H1 (cell line): Measurements from ENCODE around the gene MEGF9. TPM values are rescaled to one million over a fixed set of nuclear protein-coding genes. Genes with fewer than 3 reads are reported as not detected.

Source experiments
- CTCF ChIA-PET: fragments of 300-600 bp; sonication (Branson Sonifier 250); formaldehyde crosslinking; loops from one replicate; lab custom pipeline; 2021; ENCODE audit not compliant: partially characterized antibody; lab: Charles Lee
- POLR2A ChIA-PET: fragments of 300-600 bp; sonication (Branson Sonifier 250); formaldehyde crosslinking; loops from one replicate; lab custom pipeline; 2021; ENCODE audit warnings: inconsistent platforms; ENCODE audit not compliant: partially characterized antibody; lab: Charles Lee
- DNase-seq, 2 experiments: peaks; one replicate each; pipeline versions ENCODE4 v3.0.0 to v3.0.0-alpha.2; 2010 to 2022; ENCODE audit warnings: low spot score in 2 of 2, low read depth in 1 of 2, mixed read lengths in 1 of 2
- FAIRE-seq: peaks from 2 replicates; lab custom pipeline; 2011; peaks lifted over from hg19 to GRCh38; lab: Jason Lieb, UNC
- H2AFZ ChIP-seq: 2 replicates; pipeline ENCODE4 v1.8.1; 2012; ENCODE audit warnings: low read length, inconsistent platforms
- H2AK5ac ChIP-seq: 2 replicates; pipeline ENCODE4 v1.6.1; 2013; ENCODE audit warnings: low read depth, low read length
- H2BK120ac ChIP-seq: replicated peaks from 2 replicates; pipeline ENCODE3; 2013; ENCODE audit warnings: low read depth, low read length, inconsistent platforms
- H2BK12ac ChIP-seq: 2 replicates; pipeline ENCODE4 v1.6.1; 2013; ENCODE audit warnings: low read depth, low read length
- H2BK15ac ChIP-seq: 2 replicates; pipeline ENCODE4 v1.6.1; 2013; ENCODE audit warnings: low read length
- H2BK20ac ChIP-seq: 2 replicates; pipeline ENCODE4 v1.6.1; 2013; ENCODE audit warnings: low read length
- H2BK5ac ChIP-seq: 2 replicates; pipeline ENCODE4 v1.6.1; 2013; ENCODE audit warnings: low read depth, low read length
- H3K14ac ChIP-seq: 2 replicates; pipeline ENCODE4 v1.6.1; 2013; ENCODE audit warnings: inconsistent platforms; ENCODE audit not compliant: insufficient read length
- H3K18ac ChIP-seq: 2 replicates; pipeline ENCODE4 v1.6.1; 2013; ENCODE audit warnings: low read length; ENCODE audit errors: extremely low read depth
- H3K23ac ChIP-seq: 2 replicates; pipeline ENCODE4 v1.6.1; 2013; ENCODE audit warnings: inconsistent platforms; ENCODE audit not compliant: insufficient read length
- H3K23me2 ChIP-seq: 2 replicates; pipeline ENCODE4 v1.6.1; 2013; ENCODE audit warnings: low read depth, low read length
- H3K27ac ChIP-seq: 2 replicates; pipeline ENCODE4 v1.6.1; 2011; ENCODE audit warnings: low read depth, low read length, inconsistent platforms
- H3K27me3 ChIP-seq, 4 experiments: replicated peaks in 1 of 4; 1 replicate in 1 of 4; 2 replicates in 3 of 4; pipeline versions ENCODE4 v1.6.1 to v1.8.1; 2011 to 2013; ENCODE audit warnings: low read length in 3 of 4, mild to moderate bottlenecking in 3 of 4, inconsistent platforms in 2 of 4, mixed read lengths in 2 of 4, moderate library complexity in 1 of 4; ENCODE audit not compliant: control insufficient read depth in 3 of 4, insufficient read depth in 3 of 4; ENCODE audit errors: extremely low read depth in 1 of 4
- H3K36me3 ChIP-seq, 4 experiments: 2 replicates each; pipeline versions ENCODE4 v1.6.1 to v1.8.1; 2011 to 2013; ENCODE audit warnings: mild to moderate bottlenecking in 4 of 4, low read length in 3 of 4, moderate library complexity in 2 of 4, control low read depth in 1 of 4, inconsistent platforms in 1 of 4; ENCODE audit not compliant: insufficient read depth in 4 of 4, control insufficient read depth in 2 of 4
- H3K4ac ChIP-seq: replicated peaks from 2 replicates; pipeline ENCODE3; 2013; ENCODE audit warnings: low read length, low read depth, mixed read lengths, inconsistent platforms; ENCODE audit not compliant: insufficient read length
- H3K4me1 ChIP-seq, 4 experiments: replicated peaks in 1 of 4; 1 replicate in 1 of 4; 2 replicates in 3 of 4; pipeline versions ENCODE4 v1.6.1 to v1.8.1; 2011 to 2013; ENCODE audit warnings: low read length in 3 of 4, inconsistent platforms in 2 of 4, mixed read lengths in 1 of 4; ENCODE audit not compliant: insufficient read depth in 4 of 4, control insufficient read depth in 3 of 4
- H3K4me2 ChIP-seq, 2 experiments: 2 replicates each; pipeline versions ENCODE4 v1.6.1 to v1.8.1; 2011 to 2013; ENCODE audit warnings: low read depth in 2 of 2, low read length in 2 of 2, control low read depth in 1 of 2, inconsistent platforms in 1 of 2, mild to moderate bottlenecking in 1 of 2; ENCODE audit not compliant: insufficient read depth in 1 of 2
- H3K4me3 ChIP-seq, 4 experiments: fragments of 200-600, 300-600 bp in 1 of 4; sonication (generic), shearing (Covaris generic), sonication (Bioruptor Twin) in 1 of 4; 2 replicates each; pipeline versions ENCODE4 v1.5.1 to v1.8.1; 2011 to 2016; ENCODE audit warnings: low read length in 4 of 4, low read depth in 3 of 4, control low read depth in 2 of 4, inconsistent platforms in 2 of 4, mild to moderate bottlenecking in 2 of 4, mixed read lengths in 1 of 4, moderate library complexity in 1 of 4; ENCODE audit not compliant: insufficient read depth in 2 of 4; ENCODE audit errors: extremely low read depth in 1 of 4
- H3K56ac ChIP-seq: replicated peaks from 2 replicates; pipeline ENCODE3; 2013; ENCODE audit warnings: low read depth, mild to moderate bottlenecking, mixed read lengths, low read length, inconsistent platforms; ENCODE audit not compliant: insufficient read length
- H3K79me1 ChIP-seq: 2 replicates; pipeline ENCODE4 v1.6.1; 2013; ENCODE audit warnings: low read depth, low read length, control low read depth
- H3K79me2 ChIP-seq, 2 experiments: 2 replicates each; pipeline versions ENCODE4 v1.6.1 to v1.8.1; 2012 to 2013; ENCODE audit warnings: low read length in 2 of 2, mild to moderate bottlenecking in 2 of 2, inconsistent platforms in 1 of 2; ENCODE audit not compliant: insufficient read depth in 2 of 2, control insufficient read depth in 1 of 2
- H3K9ac ChIP-seq, 4 experiments: replicated peaks in 1 of 4; 1 replicate in 1 of 4; 2 replicates in 3 of 4; pipeline versions ENCODE4 v1.6.1 to v1.8.1; 2011 to 2013; ENCODE audit warnings: low read depth in 3 of 4, low read length in 3 of 4, control low read depth in 2 of 4, mild to moderate bottlenecking in 2 of 4, moderate library complexity in 2 of 4, inconsistent platforms in 1 of 4; ENCODE audit errors: extremely low read depth in 1 of 4
- H3K9me3 ChIP-seq, 2 experiments: 2 replicates each; pipeline versions ENCODE4 v1.6.1 to v1.8.1; 2012 to 2013; ENCODE audit warnings: mild to moderate bottlenecking in 2 of 2, moderate library complexity in 2 of 2, control low read depth in 1 of 2, inconsistent platforms in 1 of 2, low read depth in 1 of 2, low read length in 1 of 2, mixed read lengths in 1 of 2; ENCODE audit not compliant: insufficient read depth in 2 of 2
- H4K20me1 ChIP-seq, 2 experiments: replicated peaks in 1 of 2; 2 replicates each; pipeline versions ENCODE3 to v1.8.1; 2011 to 2013; ENCODE audit warnings: inconsistent platforms in 2 of 2, low read length in 2 of 2, mild to moderate bottlenecking in 1 of 2; ENCODE audit not compliant: insufficient read depth in 2 of 2, control insufficient read depth in 1 of 2
- H4K5ac ChIP-seq: 2 replicates; pipeline ENCODE4 v1.6.1; 2013; ENCODE audit warnings: low read length, low read depth, mixed read lengths, inconsistent platforms; ENCODE audit not compliant: insufficient read length
- H4K8ac ChIP-seq: 2 replicates; pipeline ENCODE4 v1.8.0; 2013; ENCODE audit warnings: mild to moderate bottlenecking, moderate library complexity, low read length, inconsistent platforms; ENCODE audit not compliant: insufficient read depth; ENCODE audit errors: extremely low read depth
- H4K91ac ChIP-seq: replicated peaks from 2 replicates; pipeline ENCODE3; 2013; ENCODE audit warnings: low read length, mixed read lengths, inconsistent platforms; ENCODE audit not compliant: insufficient read length
- ATF2 ChIP-seq: IDR thresholded peaks from 2 replicates; pipeline ENCODE4 v1.6.1; 2012; ENCODE audit warnings: low read length, inconsistent platforms
- CBX8 ChIP-seq: fragments of 300-800, 300-1000 bp; sonication (generic); IDR thresholded peaks from 2 replicates; pipeline ENCODE4 v1.7.1; 2016; ENCODE audit warnings: low read depth, low read length, borderline replicate concordance
- EP300 ChIP-seq, 2 experiments: IDR thresholded peaks; 1 replicate in 1 of 2; 2 replicates in 1 of 2; pipeline ENCODE4 v1.6.1; 2011 to 2012; ENCODE audit warnings: low read depth in 2 of 2, low read length in 2 of 2, mild to moderate bottlenecking in 2 of 2, borderline replicate concordance in 1 of 2, inconsistent platforms in 1 of 2, moderate library complexity in 1 of 2
- HDAC6 ChIP-seq: IDR thresholded peaks from one replicate; pipeline ENCODE4 v1.7.1; 2012; ENCODE audit warnings: low read depth, mild to moderate bottlenecking, inconsistent platforms, low read length, moderate library complexity
- KDM1A ChIP-seq: fragments of 200-600, 300-600 bp; sonication (generic); IDR thresholded peaks from 2 replicates; pipeline ENCODE4 v1.7.1; 2016; ENCODE audit warnings: mild to moderate bottlenecking, low read length, borderline replicate concordance
- KDM4A ChIP-seq: IDR thresholded peaks from one replicate; pipeline ENCODE4 v1.7.1; 2012; ENCODE audit warnings: low read depth, mild to moderate bottlenecking, moderate library complexity, low read length, inconsistent platforms; ENCODE audit not compliant: severe bottlenecking
- MAFK ChIP-seq: IDR thresholded peaks from 2 replicates; pipeline ENCODE4 v1.6.1; 2012; ENCODE audit warnings: low read depth, mild to moderate bottlenecking, improper control_type of control experiment, low read length
- SIX5 ChIP-seq: IDR thresholded peaks from 2 replicates; pipeline ENCODE4 v1.6.1; 2011; ENCODE audit warnings: mild to moderate bottlenecking, low read depth, low read length
- SP1 ChIP-seq: IDR thresholded peaks from 2 replicates; pipeline ENCODE4 v1.6.1; 2011; ENCODE audit warnings: low read depth, low read length
- WGBS, 2 experiments: shearing (Covaris generic) in 1 of 2; methylation state at CpG; one replicate each; pipeline versions ENCODE4 v1.1.6 to v1.1.7; 2013 to 2015; ENCODE audit warnings: low lambda C conversion rate in 2 of 2, mixed read lengths in 2 of 2, inconsistent platforms in 1 of 2, low coverage in 1 of 2, missing lambda C conversion rate in 1 of 2; ENCODE audit not compliant: insufficient replicate concordance in 2 of 2, insufficient coverage in 1 of 2, insufficient read length in 1 of 2; ENCODE audit errors: extremely low coverage in 1 of 2, missing lambda C conversion rate in 1 of 2; 5-methylcytosine and 5-hydroxymethylcytosine counted together
- polyA plus RNA-seq, 7 experiments: library from polyadenylated mRNA; depleted of rRNA in 3 of 7; stranded (reverse) in 5 of 7; unstranded in 2 of 7; fragments of >200 nt in 5 of 7; fragments of 200-250 nt in 2 of 7; gene quantifications; 1 replicate in 5 of 7; 2 replicates in 1 of 7; 4 replicates in 1 of 7; pipeline versions ENCODE4 v1.2.1 to v1.2.3, GENCODE V29; 2011 to 2013; ENCODE audit warnings: missing spikeins in 2 of 7, mixed read lengths in 2 of 7
- total RNA-seq: library from RNA; stranded (reverse); fragmentation: NEBNext Ultra II Directional; extraction: Animal tissue kit (Norgen Biotek cat#: 25700); gene quantifications from 2 replicates; pipeline ENCODE4 v1.2.1, GENCODE V29; 2021

The MEGF9 gene
- total and polyA plus RNA-seq, 2 of the 8 experiments (the other 6 are each of a cell fraction or from before 2014, with no cell fraction given) = 0.45 to 1.8 TPM

- no peak for DNase-seq
- H2BK120ac ChIP-seq = no peak overlapping the region
- H3K79me2 ChIP-seq = peaks cover 0 to 48% of the 10 kb centered on the region in 2 experiments; a peak in 2 of 4 replicates
- no peak overlapping the region for H3K9ac ChIP-seq
- no peak overlapping the region for H3K18ac ChIP-seq
- H4K91ac ChIP-seq = no peak overlapping the region
- H3K4me1 ChIP-seq = no peaks in the 10 kb centered on the region
- WGBS, 2 experiments = 94% methylated on average over 1 of the region's 1 CpG; no CpG with 5 or more reads in 1 of the 2 experiments
- no peak overlapping the region for H3K56ac ChIP-seq
- POLR2A ChIA-PET = interaction anchor here (0.8 to 1.5 kb wide), 2 partner anchors 9 to 10 kb away, joined by 3 to 5 read pairs; no protein-coding TSS in a partner anchor
- H3K4me3 ChIP-seq = no peak overlapping the region
- H2BK20ac ChIP-seq = no peak overlapping the region
- no peaks in the 10 kb centered on the region for H3K23me2 ChIP-seq
- no peak for FAIRE-seq
- H3K9me3 ChIP-seq = no peaks in the 10 kb centered on the region
- H4K5ac ChIP-seq = no peak overlapping the region
- H3K23ac ChIP-seq = no peak overlapping the region
- H3K79me1 ChIP-seq = peaks cover 16% of the 10 kb centered on the region; the same call in 1 of the 2 replicates
- H2BK12ac ChIP-seq = no peak overlapping the region
- H4K20me1 ChIP-seq = peaks cover 7 to 15% of the 10 kb centered on the region in 2 experiments
- no peak overlapping the region for H2BK5ac ChIP-seq
- H2AFZ ChIP-seq = no peak overlapping the region
- no peak overlapping the region for H3K27ac ChIP-seq
- CTCF ChIA-PET = interaction anchor here (2.4 kb wide), 1 partner anchor 8 kb away, joined by 6 read pairs; no protein-coding TSS in a partner anchor
- H3K14ac ChIP-seq = no peak overlapping the region
- H3K27me3 ChIP-seq = no peaks in the 10 kb centered on the region
- TF ChIP-seq EP300 (IDR thresholded peaks at IDR 0.05; ENCODE audit: borderline replicate concordance in 1 of 2, low read depth in 2 of 2, low read length in 2 of 2) = no peak
- no peak for TF ChIP-seq KDM1A
- no peak for TF ChIP-seq CBX8
- TF ChIP-seq HDAC6 = no peak
- TF ChIP-seq SIX5 = no peak
- TF ChIP-seq KDM4A = no peak
- TF ChIP-seq SP1 = no peak
- no peak for TF ChIP-seq MAFK
- no peak for TF ChIP-seq ATF2
- no peak overlapping the region for H2AK5ac ChIP-seq
- no peak overlapping the region for H4K8ac ChIP-seq
- no peak overlapping the region for H2BK15ac ChIP-seq
- H3K4me2 ChIP-seq = no peak overlapping the region
- H3K4ac ChIP-seq = no peak overlapping the region
- peaks cover 4 to 25% (median 4%) of the 10 kb centered on the region in 4 experiments; a peak in 5 of 8 replicates for H3K36me3 ChIP-seq
Observed at GRCh38 chr9:120561709-120562108, 152.6 kb downstream of the MEGF9 start.
